Measurements from ENCODE around the gene PTX3. TPM values are rescaled to one million over a fixed set of nuclear protein-coding genes. Genes with fewer than 3 reads are reported as not detected.

Gene PTX3
- total RNA-seq, 1 donor from 2014 or later: 219 TPM

DNA sequence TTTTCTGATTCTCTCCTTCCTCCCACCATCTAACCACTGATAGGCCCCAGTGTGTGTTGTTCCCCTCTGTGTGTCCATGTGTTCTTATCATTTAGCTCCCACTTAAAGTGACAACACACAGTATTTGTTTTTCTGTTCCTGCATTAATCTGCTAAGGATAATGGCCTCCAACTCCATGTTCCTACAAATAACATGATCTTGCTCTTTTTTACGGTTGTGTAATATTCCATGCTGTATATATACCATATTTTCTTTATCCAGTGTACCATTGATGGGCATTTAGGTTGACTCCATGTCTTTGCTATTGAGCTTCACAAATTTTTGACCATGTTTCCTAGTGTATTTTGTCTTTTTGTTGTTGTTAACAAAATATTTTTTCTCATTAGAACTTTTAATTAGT lies 36.0 kb downstream of the PTX3 start:
- DNase-seq (ENCODE audit: low read depth in 2 of 2): no peak

DNA sequence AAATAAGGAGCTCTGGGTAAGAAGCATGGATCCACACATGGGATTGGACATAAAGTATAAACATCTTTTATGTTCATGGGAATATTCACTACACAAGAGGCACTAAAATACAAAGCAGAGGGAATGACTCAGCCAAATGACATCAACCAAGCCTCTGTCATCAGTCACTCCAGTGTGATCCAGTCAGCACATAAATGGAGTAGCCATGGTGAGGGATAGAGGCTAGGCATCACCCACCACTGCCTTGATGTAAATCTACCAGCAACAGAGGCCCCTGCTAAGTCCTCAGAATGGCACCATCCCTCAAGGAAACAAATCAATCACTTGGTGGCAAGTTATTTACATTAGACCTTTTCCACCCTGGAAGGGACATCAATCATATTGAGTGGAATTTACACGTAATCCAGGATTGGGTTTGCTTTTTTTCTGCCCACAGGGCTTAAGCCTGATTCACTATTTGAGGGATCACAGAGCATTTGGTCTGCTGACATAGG lies 39.3 kb downstream of the PTX3 start:
- DNase-seq (ENCODE audit: low read depth in 2 of 2): peak in 1 of 2 donors; percentile 49

GRCh38 chr3:157477441-157477840 lies 40.8 kb downstream of the PTX3 start:
- no peak for DNase-seq (ENCODE audit: low read depth in 2 of 2)

- DNase-seq (ENCODE audit: low read depth in 2 of 2): no peak
These were observed 43.0 kb downstream of the PTX3 start for GRCh38 chr3:157479464-157480243.

DNA sequence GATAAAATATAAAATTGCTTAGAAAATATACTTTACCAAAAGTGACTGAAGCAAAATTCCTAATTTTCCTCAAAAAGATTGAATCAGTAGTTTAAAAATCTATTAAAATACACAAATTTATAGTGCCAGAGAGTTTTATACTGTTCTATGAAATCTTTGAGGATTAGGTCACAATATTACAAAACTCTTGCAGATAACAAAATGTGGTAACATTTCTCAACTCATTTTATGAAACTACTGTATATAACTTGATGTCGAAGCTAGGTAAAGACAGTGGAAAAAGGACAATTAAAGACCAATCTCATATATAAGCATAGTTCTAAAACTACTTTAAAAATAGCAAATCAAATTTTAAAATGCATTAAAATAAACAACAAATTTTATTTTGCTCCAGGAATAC lies 50.7 kb downstream of the PTX3 start:
- DNase-seq (ENCODE audit: low read depth in 2 of 2): no peak

- no peak for DNase-seq (ENCODE audit: low read depth in 2 of 2)
These were observed 51.5 kb downstream of the PTX3 start for GRCh38 chr3:157488144-157488543.

GRCh38 chr3:157491136-157491535 lies 54.5 kb downstream of the PTX3 start:
- DNase-seq (ENCODE audit: low read depth in 2 of 2): no peak

Other genes starting within 250 kb of the PTX3 start
- gene VEPH1, start 66.6 kb downstream of the PTX3 start, total RNA-seq: 5.3 and 9.5 TPM in 2 replicates